ENCODE data around the gene FGF1.

Gene FGF1

DNA sequence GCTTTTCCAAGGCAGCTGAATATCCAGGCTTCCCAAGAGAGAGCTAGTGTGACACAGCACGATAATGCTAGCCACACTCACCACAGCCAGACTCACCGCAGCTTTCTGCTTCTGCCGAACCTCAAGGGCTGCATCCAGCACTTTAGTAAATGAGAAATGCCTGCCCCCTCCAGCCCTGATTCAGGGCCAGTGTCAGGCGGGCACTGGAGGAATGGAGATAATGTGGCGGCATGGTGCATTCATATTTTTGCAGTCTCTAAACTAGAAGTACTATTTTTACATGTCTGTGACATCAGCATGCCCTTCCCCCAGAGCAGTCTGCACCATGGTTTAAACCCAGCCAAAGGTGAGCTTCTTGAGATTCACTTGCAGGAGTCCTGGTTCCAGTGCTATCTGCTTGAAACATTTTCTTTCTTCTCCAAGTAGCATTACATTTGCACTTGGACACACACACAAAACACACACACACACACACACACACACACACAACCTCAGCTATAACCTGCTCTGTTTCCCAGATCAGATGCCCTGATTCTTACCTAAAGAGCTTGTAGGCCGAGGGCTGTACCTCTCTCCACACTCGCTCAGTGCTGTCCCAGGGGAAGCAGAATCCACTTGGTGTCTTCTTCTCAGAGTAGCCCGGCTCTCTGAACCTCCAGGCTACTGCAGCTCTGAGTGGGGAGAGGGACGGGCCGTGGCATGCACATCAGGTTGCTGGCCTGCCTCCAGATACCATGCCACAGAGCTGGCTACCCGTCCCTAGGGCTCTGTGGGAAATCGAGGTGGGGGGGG is at the start of gene FGF1:
Gene FGF1, minus strand, starts transcription at position 673 of the 792 bp plus-strand sequence. CDS start 71,963 bp downstream, outside the sequence.
- no peak for DNase-seq

- DNase-seq: no peak
Measured at GRCh38 chr5:142727735-142728047, 41.8 kb upstream of the FGF1 start.

DNA sequence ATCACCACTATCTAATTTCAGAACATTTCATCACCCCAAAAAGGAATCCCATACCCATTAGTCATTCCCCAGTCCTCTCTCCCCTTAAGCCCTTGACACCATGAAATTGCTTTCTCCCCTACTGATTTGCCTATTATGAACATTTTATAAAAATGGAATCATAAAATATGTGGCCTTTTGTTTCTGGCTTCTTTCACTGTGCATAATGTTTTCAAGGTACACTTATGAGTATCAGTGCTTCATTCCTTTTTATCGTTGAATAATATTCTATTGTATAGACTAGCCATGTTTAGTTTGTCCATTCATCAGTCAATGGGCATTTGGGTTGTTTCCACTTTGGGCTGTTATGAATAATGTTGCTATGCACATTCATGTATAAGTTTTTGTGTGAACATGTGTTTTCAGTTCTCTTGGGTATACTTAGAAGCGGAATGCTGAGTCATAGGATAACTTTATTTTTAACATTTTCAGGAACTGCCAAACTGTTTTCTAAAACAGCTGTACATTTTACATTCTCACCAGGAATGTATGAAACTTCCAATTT is 40.4 kb upstream of the FGF1 start:
- no peak for DNase-seq

- DNase-seq: no peak
Measured at GRCh38 chr5:142725231-142726187, 39.6 kb upstream of the FGF1 start.

- no peak for DNase-seq
Measured at GRCh38 chr5:142724821-142725220, 38.9 kb upstream of the FGF1 start.

- DNase-seq: no peak
Measured at GRCh38 chr5:142722896-142723295, 37.0 kb upstream of the FGF1 start.

- DNase-seq: no peak
Measured at GRCh38 chr5:142722146-142722545, 36.3 kb upstream of the FGF1 start.

- DNase-seq: peak; percentile 68
Measured at GRCh38 chr5:142720641-142721271, 34.9 kb upstream of the FGF1 start.

- no peak for DNase-seq
Measured at GRCh38 chr5:142719836-142720370, 34.0 kb upstream of the FGF1 start.

DNA sequence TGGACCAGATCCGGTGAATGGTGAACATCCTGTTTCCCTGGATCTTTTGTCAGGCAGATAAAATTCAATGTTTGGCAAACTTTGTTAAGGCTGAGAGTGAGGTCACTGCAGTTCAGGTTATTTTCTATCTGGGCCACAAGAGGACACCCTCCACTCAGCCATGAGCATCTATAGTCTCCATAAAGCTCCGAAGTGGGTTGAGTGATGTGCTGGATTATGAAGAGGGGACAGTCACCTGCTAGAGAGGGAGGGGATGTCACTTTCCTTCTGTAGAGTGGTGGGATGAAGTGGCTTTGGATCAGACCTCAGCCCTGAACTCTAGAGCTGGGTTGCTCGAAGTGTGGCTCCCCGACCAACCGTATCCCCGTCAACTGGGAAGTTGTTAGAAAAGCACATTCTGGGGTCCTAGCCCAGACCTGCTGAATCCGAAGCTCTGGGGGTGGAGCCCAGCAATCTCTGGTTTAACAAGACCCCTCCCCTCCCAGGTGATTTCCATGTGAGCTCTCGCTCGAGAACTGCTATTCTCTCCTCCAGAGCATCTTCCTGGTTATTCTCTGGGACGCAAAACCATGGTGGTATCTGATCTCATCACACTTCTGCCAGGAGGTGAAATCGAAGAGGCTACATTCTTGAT is 31.8 kb upstream of the FGF1 start:
- no peak for DNase-seq

- peak; percentile 31 for DNase-seq
Measured at GRCh38 chr5:142716963-142717362, 31.1 kb upstream of the FGF1 start.

GRCh38 chr5:142715291-142715690 is 29.4 kb upstream of the FGF1 start:
- DNase-seq: no peak

DNA sequence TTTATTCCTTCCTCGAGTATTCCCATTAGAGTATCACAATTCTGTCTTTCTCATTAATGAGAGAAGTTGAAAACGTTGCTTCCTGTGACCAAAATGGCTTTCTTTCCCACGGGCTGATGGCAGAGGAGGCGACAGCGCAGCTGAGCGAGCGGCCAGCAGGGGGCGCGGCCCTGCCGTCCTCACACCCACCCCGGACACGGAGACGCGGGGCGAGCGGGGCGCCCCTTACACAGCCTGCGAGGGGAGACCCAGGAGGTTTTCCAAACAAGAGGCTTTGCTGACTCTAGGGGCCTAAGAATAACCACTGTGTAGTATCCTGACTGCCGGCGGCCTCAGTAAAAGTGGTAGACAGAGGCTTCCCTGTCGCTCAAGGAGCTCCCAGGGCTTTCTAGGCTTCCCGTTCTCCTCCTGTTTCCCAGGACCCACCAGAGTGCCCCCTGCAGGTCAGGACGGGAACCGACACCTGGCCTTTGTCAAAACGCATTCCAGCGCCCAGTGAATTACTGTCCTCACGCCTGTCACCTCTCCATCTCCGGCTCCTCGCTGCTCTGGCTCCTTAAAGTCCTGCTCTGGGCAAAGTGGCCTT is 27.3 kb upstream of the FGF1 start:
- DNase-seq: peak; percentile 40

DNA sequence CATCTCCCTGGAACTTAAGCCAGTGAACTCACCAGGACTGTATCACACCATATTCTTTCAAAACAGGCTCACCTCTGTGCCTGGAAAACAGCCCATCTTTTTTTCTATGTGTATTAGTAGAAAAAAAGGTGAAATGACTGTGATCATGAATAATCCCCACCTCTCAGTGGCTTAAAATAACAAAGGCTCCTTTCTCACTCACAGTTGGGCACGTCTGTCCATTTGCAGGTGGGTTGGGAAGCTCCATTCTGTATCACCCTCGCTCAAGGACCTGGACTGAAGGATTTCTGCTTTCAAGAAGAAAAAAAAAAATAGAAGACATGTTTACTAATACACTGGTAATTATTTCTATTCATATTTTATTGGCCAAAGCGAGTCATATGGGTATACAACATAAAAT is 17.3 kb upstream of the FGF1 start:
- DNase-seq: no peak

DNA sequence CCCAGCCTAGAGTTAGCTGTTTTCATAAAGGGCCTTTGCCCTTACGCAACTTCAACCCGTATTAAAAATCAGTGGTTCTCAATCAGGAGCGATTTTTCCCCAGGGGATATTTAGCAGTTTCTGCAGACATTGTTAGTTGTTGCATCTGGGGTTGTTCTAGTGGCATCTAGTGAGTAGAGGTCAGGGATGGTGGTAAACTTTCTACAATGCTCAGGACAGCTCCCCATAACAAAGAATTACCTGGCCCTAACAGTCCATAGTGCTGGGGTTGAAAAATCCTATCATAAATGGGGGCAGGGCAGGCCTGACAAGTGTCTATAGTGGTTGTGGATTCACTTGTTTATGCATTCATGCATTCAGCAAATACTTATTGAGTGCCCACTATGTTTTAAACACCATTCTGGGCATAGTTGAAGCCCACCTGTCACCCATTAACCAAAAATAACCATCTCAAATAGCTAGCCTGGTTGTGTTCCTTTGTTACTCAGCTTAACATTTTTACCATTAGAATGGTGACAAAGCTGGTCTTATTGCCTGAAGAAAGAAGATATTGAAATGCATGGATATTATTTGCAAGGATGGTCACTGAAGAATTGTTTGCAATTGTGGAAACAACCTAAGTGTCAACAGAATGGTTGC is 15.9 kb upstream of the FGF1 start:
- no peak for DNase-seq

GRCh38 chr5:142700566-142700965 is 14.7 kb upstream of the FGF1 start:
- DNase-seq: no peak

GRCh38 chr5:142699184-142699720 is 13.4 kb upstream of the FGF1 start:
- DNase-seq: peak; percentile 38

DNA sequence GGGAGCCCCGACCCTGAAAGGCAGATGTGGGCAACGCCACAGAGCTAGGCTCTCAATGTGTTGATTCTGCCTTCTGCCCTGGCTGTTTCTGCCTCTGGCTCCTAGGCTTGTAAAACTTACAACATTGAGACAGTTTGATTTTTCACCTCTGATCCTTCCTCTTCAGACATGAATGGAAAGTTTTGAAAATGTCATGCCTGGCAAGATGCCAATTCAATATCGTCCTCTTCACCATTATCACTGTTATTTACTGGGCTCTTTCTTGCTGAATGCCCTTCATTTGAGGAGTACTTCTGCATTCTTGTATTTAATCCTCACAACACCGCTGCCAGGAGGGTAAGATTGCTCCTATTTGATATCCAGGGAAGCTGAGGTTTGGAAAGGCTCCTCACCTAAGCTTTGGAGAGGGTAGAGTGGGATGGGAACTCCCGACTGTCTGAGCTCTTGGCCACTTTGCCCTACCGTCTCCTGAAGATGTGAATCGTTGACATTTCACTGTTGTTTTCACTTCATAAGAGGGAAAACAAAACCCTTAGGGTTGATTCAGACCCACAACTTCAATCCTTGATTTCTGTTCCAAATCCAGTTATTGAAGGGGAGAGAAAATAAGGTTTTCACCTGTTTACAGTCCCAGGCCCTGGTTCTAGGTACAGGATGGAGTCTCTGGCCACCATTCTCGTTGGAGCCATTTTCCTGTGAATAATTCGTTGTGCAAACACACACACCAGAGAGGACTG is 12.7 kb upstream of the FGF1 start:
- no peak for DNase-seq

DNA sequence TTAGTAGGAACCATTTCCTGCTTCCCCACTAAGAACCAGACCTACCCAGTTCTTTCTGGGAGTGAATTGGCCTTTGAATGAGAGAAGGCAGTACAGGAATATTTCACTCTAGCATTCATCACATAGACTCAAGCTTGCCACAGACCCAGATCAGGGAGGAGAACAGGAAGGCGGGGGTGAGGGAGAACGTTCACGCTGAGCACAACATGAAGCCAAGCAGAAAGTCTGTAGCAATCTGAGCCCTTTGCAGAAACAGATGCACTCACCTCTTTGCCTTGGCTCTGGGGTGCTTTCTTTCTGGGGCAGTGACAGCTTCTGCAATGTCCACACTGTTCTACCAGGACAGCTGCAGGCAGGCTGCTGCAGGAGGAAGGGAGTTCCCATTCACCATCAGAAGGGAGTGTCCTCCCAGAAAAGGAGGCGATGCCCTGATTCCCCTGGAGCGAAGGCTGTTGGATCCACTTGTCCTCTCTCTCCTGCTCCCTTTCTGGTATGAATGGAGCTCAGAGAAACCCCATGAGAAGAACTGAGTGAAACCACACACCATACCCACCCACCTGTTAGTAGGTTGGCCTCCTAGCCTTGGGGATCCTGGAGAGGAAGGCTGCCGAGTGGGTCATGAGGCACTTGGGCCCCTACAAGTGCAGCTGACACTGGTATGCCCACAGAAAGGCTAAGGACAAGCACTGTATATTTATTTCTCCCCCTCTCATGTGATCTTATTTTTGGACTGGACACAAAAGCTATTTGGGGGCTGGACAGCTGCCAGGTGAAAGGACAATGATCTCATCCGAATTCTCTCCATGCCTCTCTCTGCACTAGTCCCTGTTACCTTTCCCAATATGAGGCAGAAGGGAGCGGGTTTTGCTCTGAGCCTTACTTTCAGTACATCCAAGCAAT is 11.7 kb upstream of the FGF1 start:
- DNase-seq: no peak
